Measurements from ENCODE around the gene MAP2K5.

Gene MAP2K5

GRCh38 chr15:67796196-67797127 is 254.0 kb downstream of the MAP2K5 start:
- no peak for TF ChIP-seq CTCF (IDR thresholded peaks at IDR 0.05; ENCODE audit: extremely low read depth, insufficient read depth, missing control alignments)
- in situ Hi-C loops (cut with MboI; ENCODE audit: low pct_unique_long_range_greater_than_20kb, low sequenced_read_pairs, unreplicated experiment) = no loop called here

GRCh38 chr15:67799801-67800205 is 257.3 kb downstream of the MAP2K5 start:
- in situ Hi-C loops (cut with MboI; ENCODE audit: low pct_unique_long_range_greater_than_20kb, low sequenced_read_pairs, unreplicated experiment) = no loop called here
- TF ChIP-seq CTCF (IDR thresholded peaks at IDR 0.05; ENCODE audit: extremely low read depth, insufficient read depth, missing control alignments) = no peak
- no peak for DNase-seq (ENCODE audit: low spot score)

More at GRCh38 chr15:67796196-67797127, 254.0 kb downstream of the MAP2K5 start:
- DNase-seq (ENCODE audit: low spot score) = no peak

GRCh38 chr15:67801142-67801541 is 258.6 kb downstream of the MAP2K5 start:
- DNase-seq (ENCODE audit: low spot score) = no peak
- in situ Hi-C loops (cut with MboI; ENCODE audit: low pct_unique_long_range_greater_than_20kb, low sequenced_read_pairs, unreplicated experiment) = no loop called here
- no peak for TF ChIP-seq CTCF (IDR thresholded peaks at IDR 0.05; ENCODE audit: extremely low read depth, insufficient read depth, missing control alignments)

- in situ Hi-C loops (cut with MboI; ENCODE audit: low pct_unique_long_range_greater_than_20kb, low sequenced_read_pairs, unreplicated experiment) = no loop called here
- DNase-seq (ENCODE audit: low spot score) = no peak
- no peak for TF ChIP-seq CTCF (IDR thresholded peaks at IDR 0.05; ENCODE audit: extremely low read depth, insufficient read depth, missing control alignments)
Measured at GRCh38 chr15:67801926-67802914, 259.7 kb downstream of the MAP2K5 start.

- in situ Hi-C loops (cut with MboI; ENCODE audit: low pct_unique_long_range_greater_than_20kb, low sequenced_read_pairs, unreplicated experiment) = no loop called here
- no peak for TF ChIP-seq CTCF (IDR thresholded peaks at IDR 0.05; ENCODE audit: extremely low read depth, insufficient read depth, missing control alignments)
Measured at GRCh38 chr15:67803299-67803698, 260.8 kb downstream of the MAP2K5 start.

More at GRCh38 chr15:67803299-67803698, 260.8 kb downstream of the MAP2K5 start:
- DNase-seq (ENCODE audit: low spot score) = no peak

All from GM13977 (cell line).